Hepatocyte (in vitro differentiated cells): ENCODE results near the gene PIGT.

Experiments used
- EZH2 ChIP-seq: fragments of 200-600 bp; sonication (generic); IDR thresholded peaks from 2 replicates; pipeline ENCODE4 v1.6.1; 2016; ENCODE audit warnings: antibody characterized with exemption, mild to moderate bottlenecking, borderline replicate concordance
- TF ChIP-seq, protein P1 (sequence below): fragments of 200-600 bp; sonication (generic); IDR thresholded peaks from 2 replicates; pipeline ENCODE4 v1.5.1; 2016; ENCODE audit warnings: antibody characterized with exemption, mild to moderate bottlenecking; ENCODE audit not compliant: poor library complexity

GRCh38 chr20:45440424-45440823, 24.5 kb downstream of the PIGT start:
- TF ChIP-seq, protein P1, sequence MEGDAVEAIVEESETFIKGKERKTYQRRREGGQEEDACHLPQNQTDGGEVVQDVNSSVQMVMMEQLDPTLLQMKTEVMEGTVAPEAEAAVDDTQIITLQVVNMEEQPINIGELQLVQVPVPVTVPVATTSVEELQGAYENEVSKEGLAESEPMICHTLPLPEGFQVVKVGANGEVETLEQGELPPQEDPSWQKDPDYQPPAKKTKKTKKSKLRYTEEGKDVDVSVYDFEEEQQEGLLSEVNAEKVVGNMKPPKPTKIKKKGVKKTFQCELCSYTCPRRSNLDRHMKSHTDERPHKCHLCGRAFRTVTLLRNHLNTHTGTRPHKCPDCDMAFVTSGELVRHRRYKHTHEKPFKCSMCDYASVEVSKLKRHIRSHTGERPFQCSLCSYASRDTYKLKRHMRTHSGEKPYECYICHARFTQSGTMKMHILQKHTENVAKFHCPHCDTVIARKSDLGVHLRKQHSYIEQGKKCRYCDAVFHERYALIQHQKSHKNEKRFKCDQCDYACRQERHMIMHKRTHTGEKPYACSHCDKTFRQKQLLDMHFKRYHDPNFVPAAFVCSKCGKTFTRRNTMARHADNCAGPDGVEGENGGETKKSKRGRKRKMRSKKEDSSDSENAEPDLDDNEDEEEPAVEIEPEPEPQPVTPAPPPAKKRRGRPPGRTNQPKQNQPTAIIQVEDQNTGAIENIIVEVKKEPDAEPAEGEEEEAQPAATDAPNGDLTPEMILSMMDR, result no peak
- no peak for TF ChIP-seq EZH2
